Right cardiac atrium (tissue), 5 donors: ENCODE data around the gene NMRAL1. TPM values are rescaled to one million over a fixed set of nuclear protein-coding genes. Genes with fewer than 3 reads are reported as not detected.
A peak's percentile ranks its signal among the peaks of the same experiment; 100 is the strongest.

ENCODE experiments used
- ATAC-seq, 2 donors: fragments of 200-7000 bp; cut with Tn5 transposase; one replicate each; pipeline versions ENCODE4 v1.8.0 to v1.9.1; 2020; ENCODE audit warnings: moderate library complexity in 2 of 2, mild to moderate bottlenecking in 1 of 2
- DNase-seq, 3 donors: peaks; one replicate each; pipeline ENCODE4 v3.0.0-alpha.2; 2020
- H3K27ac ChIP-seq: one replicate; pipeline ENCODE4 v1.5.1; 2013; ENCODE audit warnings: mild to moderate bottlenecking, low read length, control low read depth, moderate library complexity
- H3K27me3 ChIP-seq: one replicate; pipeline ENCODE4 v1.6.1; 2013; ENCODE audit not compliant: control insufficient read depth, insufficient read depth
- H3K4me1 ChIP-seq: one replicate; pipeline ENCODE4 v1.6.1; 2013; ENCODE audit warnings: low read length; ENCODE audit not compliant: control insufficient read depth, insufficient read depth
- H3K4me3 ChIP-seq: one replicate; pipeline ENCODE4 v1.5.1; 2013; ENCODE audit warnings: low read length, control low read depth
- H3K9me3 ChIP-seq: one replicate; pipeline ENCODE4 v1.6.1; 2013; ENCODE audit warnings: low read length; ENCODE audit not compliant: control insufficient read depth
- WGBS: extraction: QIAGEN DNeasy Blood & Tissue Kit; methylation state at CpG from one replicate; pipeline ENCODE4 v1.1.7; 2013; 5-methylcytosine and 5-hydroxymethylcytosine counted together
- intact Hi-C, 4 donors: fragments of 100-400 bp; cut with DNase I; formaldehyde crosslinking; loops; one replicate each; pipeline versions ENCODE4 v1.11.0 to v1.14.0; 2022 to 2023
- long read RNA-seq, 4 donors: library from polyadenylated mRNA; unstranded; transcript quantifications; one replicate each; pipeline ENCODE4 v2.0.0, GENCODE V29; 2020 to 2021
- polyA plus RNA-seq: library from polyadenylated mRNA; stranded (reverse); fragments of 200-250 nt; gene quantifications from one replicate; pipeline ENCODE4 v1.2.3, GENCODE V29; 2013
- total RNA-seq, 4 donors: library from RNA; stranded (reverse); fragmentation: NEBNext Ultra II Directional; extraction: Animal tissue kit (Norgen Biotek cat#: 25700); gene quantifications; one replicate each; pipeline ENCODE4 v1.2.1, GENCODE V29; 2021
- donor health status: healthy with polysubstance abuse.
- donor health status: DM: no; HTN: yes; CAD: no.
- donor health status: DM: no; HTN: no; CAD: no.
- donor health status: DM: no; HTN: yes; CAD: no; lungs with severe emphysema.
- donor health status: DM: yes; HTN: yes; CAD: no.

The NMRAL1 gene
- 10 to 100 TPM; 23.1 to 31.7 (median 27.1) TPM for total RNA-seq
- 26.6 TPM for polyA plus RNA-seq
- long read RNA-seq, donor 1, transcript NMRAL1-201 (6 exons, 1,376 nt): minor isoform, 13 of 58 reads
- long read RNA-seq, donor 1, transcript NMRAL1-202 (6 exons, 1,233 nt): major isoform, 27 of 58 reads
- long read RNA-seq, donor 1, transcript NMRAL1-212 (6 exons, 1,240 nt): minor isoform, 8 of 58 reads
- long read RNA-seq, donor 1, partial matches to known transcripts: 6 of 58 reads
- long read RNA-seq, donor 1, other reads (novel, unspliced or antisense): 4 of 58 reads
- long read RNA-seq, donor 2, transcript NMRAL1-202 (6 exons, 1,233 nt): major isoform, 10 of 24 reads
- long read RNA-seq, donor 2, transcript NMRAL1-201 (6 exons, 1,376 nt): minor isoform, 7 of 24 reads
- long read RNA-seq, donor 2, partial matches to known transcripts: 1 of 24 reads
- long read RNA-seq, donor 2, other reads (novel, unspliced or antisense): 2 of 24 reads
- long read RNA-seq, donor 3, transcript NMRAL1-201 (6 exons, 1,376 nt): major isoform, 23 of 44 reads
- long read RNA-seq, donor 3, transcript NMRAL1-202 (6 exons, 1,233 nt): minor isoform, 11 of 44 reads
- long read RNA-seq, donor 3, partial matches to known transcripts: 1 of 44 reads
- long read RNA-seq, donor 3, other reads (novel, unspliced or antisense): 6 of 44 reads
- long read RNA-seq, donor 4, transcript NMRAL1-201 (6 exons, 1,376 nt): major isoform, 8 of 25 reads
- long read RNA-seq, donor 4, transcript NMRAL1-202 (6 exons, 1,233 nt): minor isoform, 7 of 25 reads
- long read RNA-seq, donor 4, partial matches to known transcripts: 3 of 25 reads
- long read RNA-seq, donor 4, other reads (novel, unspliced or antisense): 7 of 25 reads

DNA sequence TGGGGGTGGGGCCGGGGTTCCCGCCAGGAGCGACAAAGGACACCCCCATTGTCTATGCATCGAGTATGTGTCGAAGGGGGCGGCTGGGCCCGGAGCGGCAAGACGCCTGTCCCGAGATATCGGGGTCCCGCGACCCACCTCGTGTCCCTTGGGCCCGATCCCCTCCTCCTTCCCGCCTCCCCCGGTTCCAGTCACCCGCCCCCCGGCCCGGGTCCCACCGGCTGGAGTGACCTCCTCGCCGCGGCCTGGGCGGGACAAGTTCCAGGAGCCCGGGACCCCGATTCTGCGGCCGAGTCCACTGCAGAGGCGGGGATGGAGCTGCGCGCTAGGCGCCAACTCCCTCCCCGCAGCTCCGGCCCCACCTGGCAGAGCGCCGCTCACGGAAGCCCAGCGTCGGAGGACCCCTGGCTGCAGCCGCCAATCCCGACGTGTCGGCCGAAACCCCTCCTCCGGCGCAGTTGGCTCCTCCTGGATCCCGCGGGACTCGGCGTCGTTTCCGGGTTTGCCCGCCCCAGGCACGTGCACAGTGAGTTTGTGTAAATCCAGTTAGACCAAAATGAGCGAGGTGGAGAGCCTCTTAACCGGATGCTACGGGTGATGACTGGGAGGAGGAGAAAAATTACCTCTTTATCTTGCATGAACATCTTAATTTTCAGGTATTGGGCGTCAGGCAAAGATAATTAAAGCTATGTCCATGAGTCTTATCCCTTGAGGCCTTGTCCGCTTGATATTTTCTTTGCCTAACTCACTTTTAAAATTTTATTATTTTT is at the start of gene NMRAL1:
Gene NMRAL1, minus strand, starts transcription at position 434 of the 770 bp plus-strand sequence. CDS start 493 bp downstream, outside the sequence.
- Histone ChIP-seq H3K27ac (no peak within 1 kb of the TSS), H3K4me3 (peak within 1 kb of the TSS; percentile 71), H3K27me3 (no peaks in the 10 kb centered on the region), H3K9me3 (no peaks in the 10 kb centered on the region), H3K4me1 (peaks cover 3% of the 10 kb centered on the region)
- peak; percentile 64 to 67 for ATAC-seq
- DNase-seq: peak; percentile 91 to 97 (median 95)
- intact Hi-C loops: no loop called here
- WGBS: 2% methylated on average over 60 of the region's 60 CpGs

DNA sequence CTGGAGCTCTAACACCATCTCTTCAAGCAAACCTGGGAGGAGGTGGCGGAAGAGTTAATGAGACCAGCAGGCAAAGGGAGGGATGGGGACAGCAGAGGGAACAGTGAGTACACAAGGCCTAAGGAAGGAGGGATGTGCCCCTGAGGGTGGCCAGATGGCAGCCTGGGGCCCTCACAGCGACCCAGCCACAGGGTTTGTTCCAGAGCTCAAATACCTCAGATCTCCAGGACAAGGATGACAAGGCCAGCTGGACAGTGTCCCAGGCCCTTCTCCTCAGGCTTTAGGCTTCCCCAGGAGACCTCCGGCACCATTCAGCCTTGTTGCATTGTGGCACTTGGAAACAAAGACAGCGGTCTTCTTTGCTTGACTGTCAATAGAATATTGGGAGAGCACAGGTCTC is 49.3 kb upstream of the NMRAL1 start:
- Histone ChIP-seq H3K9me3 (no peaks in the 10 kb centered on the region), H3K27ac (peak overlapping the region; percentile 12), H3K4me1 (peaks cover 22% of the 10 kb centered on the region), H3K4me3 (no peak overlapping the region), H3K27me3 (no peaks in the 10 kb centered on the region)
- DNase-seq (no peak), ATAC-seq (no peak)
- 88% methylated on average over 4 of the region's 4 CpGs for WGBS
- intact Hi-C loops: no loop called here

DNA sequence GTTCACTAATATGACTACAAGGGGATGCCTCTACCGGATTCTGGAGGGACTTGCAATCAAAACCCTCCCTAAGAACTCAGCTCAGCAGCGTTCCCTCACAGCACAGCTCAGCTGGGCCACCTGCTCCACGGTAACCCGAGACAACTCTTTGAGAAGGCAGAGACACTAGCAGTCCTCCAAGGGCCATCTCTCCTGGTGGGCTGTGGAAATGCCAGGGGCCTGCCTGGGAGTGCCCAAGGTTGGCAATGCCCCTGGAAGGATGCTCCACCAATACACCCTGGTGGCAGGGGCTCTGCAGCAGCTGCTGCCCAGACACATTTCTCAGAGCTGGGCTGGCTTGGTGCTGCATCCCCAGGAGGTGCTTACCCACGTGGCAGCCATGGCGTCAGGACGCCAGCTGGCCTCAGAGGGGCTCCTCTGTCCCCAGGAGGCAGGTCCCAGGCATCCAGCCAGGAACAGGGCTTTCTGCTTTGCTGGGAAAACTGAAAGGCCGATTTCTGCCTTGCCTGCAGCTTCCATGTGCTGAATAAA is 47.7 kb upstream of the NMRAL1 start:
- Histone ChIP-seq H3K27ac (peak overlapping the region; percentile 57), H3K9me3 (no peaks in the 10 kb centered on the region), H3K4me3 (no peak overlapping the region), H3K27me3 (no peaks in the 10 kb centered on the region), H3K4me1 (peaks cover 22% of the 10 kb centered on the region)
- DNase-seq: peak; percentile 65 to 85 (median 76)
- intact Hi-C loops: no loop called here
- WGBS: 43% methylated on average over 8 of the region's 8 CpGs
- peak; percentile 29 to 43 for ATAC-seq

DNA sequence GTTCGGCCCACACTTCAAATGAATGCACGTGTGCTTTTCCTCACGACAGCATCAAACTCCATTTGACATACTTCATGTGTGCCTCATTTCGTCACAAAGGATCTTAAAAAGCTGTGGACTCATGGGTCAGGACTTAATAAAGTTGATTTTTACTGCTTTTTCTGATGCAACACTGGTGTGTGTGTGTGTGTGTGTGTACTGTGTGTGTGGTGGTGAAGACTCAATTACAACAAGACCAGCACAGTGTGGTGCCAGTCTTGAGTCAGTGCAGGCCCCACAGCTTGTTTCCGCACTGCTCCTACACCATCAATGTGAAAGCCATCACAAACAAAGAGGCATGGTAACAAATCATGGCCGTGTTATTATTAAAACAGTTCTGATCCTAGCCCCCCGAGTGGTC is 46.5 kb upstream of the NMRAL1 start:
- no peak overlapping the region for H3K27ac ChIP-seq
- WGBS: 82% methylated on average over 7 of the region's 7 CpGs

DNA sequence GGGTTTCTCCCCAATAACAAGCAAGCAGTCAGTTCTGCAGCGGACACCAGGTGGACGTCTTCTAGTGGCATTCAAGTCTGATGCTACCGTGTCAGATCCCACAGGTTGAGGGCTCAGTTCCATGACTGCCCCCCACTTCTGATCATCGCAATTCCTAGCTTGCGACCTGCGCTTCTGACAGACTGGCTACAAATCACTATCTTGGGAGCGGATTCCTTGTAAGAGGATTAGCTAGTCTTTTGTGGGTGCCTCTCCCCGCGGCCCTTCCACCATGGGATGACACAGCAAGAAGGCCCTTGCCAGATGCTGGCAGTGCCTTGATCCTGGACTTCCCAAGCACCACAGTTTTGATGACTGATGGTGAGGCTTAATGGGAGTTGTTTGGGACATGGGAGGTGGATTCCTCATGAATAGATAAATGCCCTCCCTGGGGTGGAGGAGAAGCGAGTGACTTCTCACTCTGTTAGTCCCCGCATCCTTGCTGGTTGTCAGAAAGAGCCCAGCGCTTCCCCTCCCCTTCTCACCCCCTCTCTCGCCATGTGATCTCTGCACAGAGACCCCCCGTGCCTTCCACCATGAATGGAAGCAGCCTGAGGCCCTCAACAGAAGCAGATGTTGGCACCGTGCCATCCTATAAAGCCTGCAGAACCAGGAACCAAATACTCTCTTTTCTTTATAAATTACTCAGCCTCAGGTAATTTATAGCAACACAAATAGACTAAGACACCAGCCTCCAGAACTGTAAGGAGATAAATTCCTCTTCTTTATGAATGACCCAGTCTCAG is 45.0 kb upstream of the NMRAL1 start:
- H3K27me3 ChIP-seq: no peaks in the 10 kb centered on the region
- no peak for DNase-seq
- intact Hi-C loops: loop anchor here in 2 of 4 donors (10.0 kb wide), 2 partner anchors 65 to 95 kb away; partner anchors contain the start of gene UBALD1 (in 1 of the 2)
- no peak overlapping the region for H3K4me3 ChIP-seq
- peaks cover 18% of the 10 kb centered on the region for H3K4me1 ChIP-seq
- WGBS: 88% methylated on average over 15 of the region's 15 CpGs
- H3K27ac ChIP-seq: no peak overlapping the region
- no peaks in the 10 kb centered on the region for H3K9me3 ChIP-seq
- ATAC-seq: no peak

More for the DNA sequence above, 46.5 kb upstream of the NMRAL1 start:
- Histone ChIP-seq H3K4me1 (peaks cover 19% of the 10 kb centered on the region), H3K27me3 (no peaks in the 10 kb centered on the region), H3K9me3 (no peaks in the 10 kb centered on the region), H3K4me3 (no peak overlapping the region)
- DNase-seq (no peak), ATAC-seq (no peak)
- intact Hi-C loops: no loop called here

DNA sequence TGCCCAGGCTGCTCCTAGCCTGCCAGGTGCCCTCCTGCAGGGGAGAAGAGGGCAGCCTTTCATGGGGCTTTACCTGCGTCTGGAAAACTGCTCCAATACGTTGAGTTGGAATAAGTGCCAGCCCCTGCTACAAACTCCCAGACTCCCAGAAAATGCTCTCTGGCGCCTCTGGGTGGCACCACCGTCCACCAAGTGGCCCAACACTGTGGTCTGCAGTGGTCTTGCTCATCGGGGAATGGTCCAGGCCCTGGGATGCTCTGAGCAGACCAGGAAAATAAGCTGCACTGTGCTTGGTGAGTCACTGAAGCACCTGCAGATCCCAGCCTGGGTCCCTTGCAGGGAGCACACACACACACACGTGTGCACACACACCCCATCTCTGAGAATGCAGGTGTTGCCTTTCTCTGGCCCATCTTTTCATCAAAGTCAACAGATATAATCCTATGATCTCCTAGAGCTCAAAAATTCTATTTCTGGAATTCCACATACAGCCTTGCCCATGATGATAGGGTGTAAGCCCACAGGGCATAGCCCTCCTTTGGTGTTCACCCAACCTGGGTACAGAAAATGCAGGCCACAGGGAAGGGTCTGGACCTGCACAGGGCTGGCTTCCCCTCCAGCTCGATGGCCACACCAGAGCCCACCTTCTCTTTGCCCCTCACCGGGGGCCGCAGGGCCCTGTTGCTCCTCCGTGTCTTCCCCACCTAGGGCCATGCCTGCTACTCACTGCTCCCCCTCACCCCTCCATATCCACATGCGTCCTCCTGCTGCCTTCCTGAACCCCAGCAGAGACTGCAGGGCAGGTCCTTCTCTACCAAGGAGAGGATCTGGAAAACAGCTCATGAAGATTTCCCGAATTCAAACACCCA is 43.6 kb upstream of the NMRAL1 start:
- H3K4me3 ChIP-seq: no peak overlapping the region
- peak in 1 of 2 donors; percentile 8 for ATAC-seq
- no peak for DNase-seq
- no peaks in the 10 kb centered on the region for H3K9me3 ChIP-seq
- intact Hi-C loops: loop anchor here in 2 of 4 donors (10.0 kb wide), 2 partner anchors 67 to 97 kb away; partner anchors contain the start of gene UBALD1 (in 1 of the 2)
- H3K27ac ChIP-seq: no peak overlapping the region
- H3K27me3 ChIP-seq: no peaks in the 10 kb centered on the region
- 66% methylated on average over 12 of the region's 12 CpGs for WGBS
- H3K4me1 ChIP-seq: peaks cover 16% of the 10 kb centered on the region

DNA sequence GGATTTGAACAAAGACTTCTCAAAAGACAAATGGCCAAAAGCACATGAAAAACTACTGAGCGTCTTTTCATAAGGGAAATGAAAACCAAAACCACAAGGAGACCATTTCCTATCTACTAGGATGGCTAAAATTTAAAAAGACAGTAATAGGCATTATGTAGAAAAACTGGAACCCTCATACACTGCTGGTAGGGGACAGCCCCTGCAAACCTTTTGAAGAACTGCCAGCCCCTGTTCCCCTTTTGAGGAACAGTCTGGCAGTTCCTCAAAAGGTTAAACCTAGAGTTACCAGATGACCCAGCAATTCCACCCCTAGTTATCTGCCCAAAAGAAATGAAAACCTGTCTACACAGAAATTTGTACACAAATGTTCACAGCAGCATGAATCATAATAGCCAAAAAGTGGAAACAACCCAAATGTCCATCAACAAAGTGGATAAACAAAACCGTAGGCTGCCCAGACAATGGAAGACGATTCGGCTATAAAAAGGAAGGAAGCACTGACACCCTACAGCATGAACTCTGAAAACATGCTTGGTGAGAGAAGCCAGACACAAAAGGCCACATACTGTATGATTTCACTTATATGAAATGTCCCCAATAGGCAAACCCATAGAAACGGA is 41.3 kb upstream of the NMRAL1 start:
- intact Hi-C loops: loop anchor here in 2 of 4 donors (10.0 kb wide), 2 partner anchors 69 to 99 kb away; partner anchors contain the start of gene UBALD1 (in 1 of the 2)
- 36% methylated on average over 5 of the region's 5 CpGs for WGBS
- ATAC-seq: peak in 1 of 2 donors; percentile 13
- Histone ChIP-seq H3K27ac (peak overlapping the region; percentile 46), H3K4me1 (peaks cover 17% of the 10 kb centered on the region), H3K4me3 (no peak overlapping the region), H3K9me3 (no peaks in the 10 kb centered on the region), H3K27me3 (no peaks in the 10 kb centered on the region)
- DNase-seq: no peak

DNA sequence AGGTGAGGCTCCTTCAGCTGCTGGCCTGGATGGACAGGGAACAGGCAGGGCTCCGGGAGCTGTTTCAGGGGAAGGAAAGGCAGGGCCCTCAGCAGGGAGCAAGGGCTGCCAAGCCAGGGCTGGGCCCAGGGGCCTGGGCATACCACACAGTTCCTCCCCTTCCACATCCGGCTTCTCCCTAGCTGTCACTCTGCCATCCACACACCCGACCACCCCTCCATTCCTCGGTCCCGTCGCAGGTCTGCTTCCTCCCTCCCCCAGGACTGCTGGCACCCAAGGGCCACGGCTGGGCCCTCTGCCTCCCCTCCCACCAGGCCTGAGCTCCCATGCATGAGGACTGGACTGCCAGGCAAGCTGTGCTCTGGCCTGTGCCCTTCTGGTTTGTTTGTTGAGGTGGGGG is 40.2 kb upstream of the NMRAL1 start:
- H3K27me3 ChIP-seq: no peaks in the 10 kb centered on the region
- peaks cover 17% of the 10 kb centered on the region for H3K4me1 ChIP-seq
- peak in 2 of 3 donors; percentile 39 to 73 for DNase-seq
- WGBS: 36% methylated on average over 7 of the region's 7 CpGs
- intact Hi-C loops: loop anchor here in 3 of 4 donors (5.0 to 10.0 kb wide), 3 partner anchors 33 to 100 kb away; partner anchors contain the start of gene UBALD1 (in 1 of the 3)
- ATAC-seq: peak; percentile 41 to 51
- H3K4me3 ChIP-seq: no peak overlapping the region
- H3K9me3 ChIP-seq: no peaks in the 10 kb centered on the region
- H3K27ac ChIP-seq: peak overlapping the region; percentile 19

DNA sequence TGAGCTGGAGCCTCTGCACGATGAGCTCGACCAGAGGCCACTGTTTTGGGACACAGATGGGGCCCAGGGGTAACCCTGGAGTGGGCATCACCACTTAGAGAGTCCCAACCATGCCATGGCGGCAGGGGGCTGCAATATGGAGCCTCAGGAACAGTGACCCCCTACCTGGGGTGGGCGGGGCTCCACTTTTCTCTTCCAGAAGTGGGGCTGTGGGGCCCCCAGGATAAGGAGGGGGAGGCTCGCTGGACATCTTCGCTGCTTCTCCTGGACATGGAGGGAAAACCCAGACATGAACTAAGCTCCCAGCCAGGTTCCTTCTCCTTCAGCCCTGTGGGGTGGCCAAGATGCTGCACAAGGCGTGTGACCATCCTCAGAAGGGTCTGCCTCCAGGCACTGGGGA is 39.5 kb upstream of the NMRAL1 start:
- H3K27me3 ChIP-seq: no peaks in the 10 kb centered on the region
- no peak overlapping the region for H3K4me3 ChIP-seq
- H3K27ac ChIP-seq: no peak overlapping the region
- ATAC-seq: no peak
- intact Hi-C loops: loop anchor here in 3 of 4 donors (5.0 to 10.0 kb wide), 3 partner anchors 33 to 101 kb away; partner anchors contain the start of gene UBALD1 (in 1 of the 3)
- WGBS: 94% methylated on average over 7 of the region's 7 CpGs
- H3K9me3 ChIP-seq: no peaks in the 10 kb centered on the region
- DNase-seq: no peak
- H3K4me1 ChIP-seq: peaks cover 16% of the 10 kb centered on the region
